ENCODE measurements around the gene PRKCZ.

DNA sequence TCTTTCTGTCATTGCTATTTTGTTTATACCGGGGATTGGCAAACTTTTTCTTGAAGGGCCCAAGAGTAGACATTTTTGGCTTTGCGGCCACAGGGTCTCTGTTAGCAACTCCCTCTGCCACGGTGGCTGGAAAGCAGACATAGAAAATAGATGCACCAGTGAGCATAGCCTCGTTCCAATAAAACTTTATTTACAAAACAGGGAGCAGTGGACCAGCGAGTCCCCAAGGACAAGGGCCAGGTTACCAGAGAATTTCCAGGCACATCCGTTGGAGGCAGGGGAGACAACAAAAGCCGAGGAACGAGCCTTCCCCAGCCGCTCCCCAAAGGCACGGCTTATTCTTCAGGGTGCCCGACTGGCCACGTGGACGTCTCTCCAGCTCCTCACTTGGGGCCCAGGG is 117.9 kb downstream of the PRKCZ start:
- TF ChIP-seq MAFK (IDR thresholded peaks at IDR 0.05; ENCODE audit: low read depth, low read length), result no peak
- no peak for TF ChIP-seq BHLHE40 (IDR thresholded peaks at IDR 0.05; ENCODE audit: low read depth, low read length)
- TF ChIP-seq, protein P1, sequence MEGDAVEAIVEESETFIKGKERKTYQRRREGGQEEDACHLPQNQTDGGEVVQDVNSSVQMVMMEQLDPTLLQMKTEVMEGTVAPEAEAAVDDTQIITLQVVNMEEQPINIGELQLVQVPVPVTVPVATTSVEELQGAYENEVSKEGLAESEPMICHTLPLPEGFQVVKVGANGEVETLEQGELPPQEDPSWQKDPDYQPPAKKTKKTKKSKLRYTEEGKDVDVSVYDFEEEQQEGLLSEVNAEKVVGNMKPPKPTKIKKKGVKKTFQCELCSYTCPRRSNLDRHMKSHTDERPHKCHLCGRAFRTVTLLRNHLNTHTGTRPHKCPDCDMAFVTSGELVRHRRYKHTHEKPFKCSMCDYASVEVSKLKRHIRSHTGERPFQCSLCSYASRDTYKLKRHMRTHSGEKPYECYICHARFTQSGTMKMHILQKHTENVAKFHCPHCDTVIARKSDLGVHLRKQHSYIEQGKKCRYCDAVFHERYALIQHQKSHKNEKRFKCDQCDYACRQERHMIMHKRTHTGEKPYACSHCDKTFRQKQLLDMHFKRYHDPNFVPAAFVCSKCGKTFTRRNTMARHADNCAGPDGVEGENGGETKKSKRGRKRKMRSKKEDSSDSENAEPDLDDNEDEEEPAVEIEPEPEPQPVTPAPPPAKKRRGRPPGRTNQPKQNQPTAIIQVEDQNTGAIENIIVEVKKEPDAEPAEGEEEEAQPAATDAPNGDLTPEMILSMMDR (conservative IDR thresholded peaks at IDR 0.05; ENCODE audit: low read depth, low read length), result no peak
- no peak for TF ChIP-seq CEBPB (IDR thresholded peaks at IDR 0.05; ENCODE audit: low read depth, low read length)
- TF ChIP-seq MXI1 (IDR thresholded peaks at IDR 0.05; ENCODE audit: borderline replicate concordance, low read depth, low read length), result no peak
- TF ChIP-seq FOS (IDR thresholded peaks at IDR 0.05; ENCODE audit: low read depth, low read length), result no peak
- no peak for TF ChIP-seq NFE2L2 (IDR thresholded peaks at IDR 0.05; ENCODE audit: low read depth, low read length)
